ENCODE results near the gene PPWD1.
A peak's percentile ranks its signal among the peaks of the same experiment; 100 is the strongest.

PPWD1 gene

GRCh38 chr5:65624025-65624570, 61.0 kb downstream of the PPWD1 start, which contains the start of gene TRIM23:
TRIM23 (minus strand) TSS chr5:65624333; CDS start chr5:65624274, 59 bp downstream.
- peak; percentile 84 for DNase-seq (ENCODE audit: low read depth)

- DNase-seq (ENCODE audit: low read depth) = peak; percentile 64
Measured at GRCh38 chr5:65624571-65625555, 61.8 kb downstream of the PPWD1 start, which contains the start of the genes SHLD3 and TRAPPC13. SHLD3 (plus strand) TSS chr5:65625027; CDS start chr5:65629588, 4,561 bp downstream. TRAPPC13 (plus strand) TSS chr5:65625027; CDS start chr5:65625061, 34 bp downstream.

- DNase-seq (ENCODE audit: low read depth) = no peak
Measured at GRCh38 chr5:65625743-65626142, 62.6 kb downstream of the PPWD1 start.

- no peak for DNase-seq (ENCODE audit: low read depth)
Measured at GRCh38 chr5:65630981-65631380, 67.9 kb downstream of the PPWD1 start.
